Neural progenitor cell (in vitro differentiated cells): ENCODE data around the gene POLR3A. TPM values are rescaled to one million over a fixed set of nuclear protein-coding genes. Genes with fewer than 3 reads are reported as not detected.

ENCODE experiments used
- DNase-seq: peaks from one replicate; pipeline ENCODE4 v3.0.0-alpha.2; 2016; ENCODE audit warnings: low spot score
- H2AFZ ChIP-seq: fragments of 200-600 bp; sonication (generic); replicated peaks from 2 replicates; pipeline ENCODE4 v1.6.1; 2016; ENCODE audit warnings: antibody characterized with exemption
- H3F3A ChIP-seq: fragments of 200-600 bp; sonication (generic); 2 replicates; pipeline ENCODE4 v1.6.1; 2016; ENCODE audit warnings: antibody characterized with exemption, low read depth
- H3K27ac ChIP-seq: fragments of 200-600 bp; sonication (generic); 2 replicates; pipeline ENCODE4 v1.5.1; 2016; ENCODE audit warnings: mild to moderate bottlenecking
- H3K27me3 ChIP-seq: fragments of 200-600 bp; sonication (generic); 2 replicates; pipeline ENCODE4 v1.6.1; 2016; ENCODE audit warnings: mild to moderate bottlenecking, moderate library complexity
- H3K36me3 ChIP-seq: fragments of 200-600 bp; sonication (generic); 2 replicates; pipeline ENCODE4 v1.5.1; 2016
- H3K4me1 ChIP-seq: fragments of 200-600 bp; sonication (generic); 2 replicates; pipeline ENCODE4 v1.6.1; 2016; ENCODE audit warnings: mixed run types
- H3K4me2 ChIP-seq: fragments of 200-600 bp; sonication (generic); 2 replicates; pipeline ENCODE4 v1.6.1; 2016
- H3K4me3 ChIP-seq: fragments of 200-600 bp; sonication (generic); 2 replicates; pipeline ENCODE4 v1.5.1; 2016
- H3K79me2 ChIP-seq: fragments of 200-600 bp; sonication (generic); 2 replicates; pipeline ENCODE4 v1.6.1; 2016; ENCODE audit warnings: low read depth
- H3K9ac ChIP-seq: fragments of 200-600 bp; sonication (generic); 2 replicates; pipeline ENCODE4 v1.6.1; 2016
- H3K9me3 ChIP-seq: fragments of 200-600 bp; sonication (generic); 2 replicates; pipeline ENCODE4 v1.5.1; 2016; ENCODE audit warnings: low read depth
- H4K20me1 ChIP-seq: fragments of 200-600 bp; sonication (generic); 2 replicates; pipeline ENCODE4 v1.6.1; 2016; ENCODE audit warnings: low read depth
- H3K27ac Mint-ChIP-seq: 3 replicates; pipeline ENCODE4 v1.8.0; 2021; ENCODE audit warnings: mixed read lengths
- H3K27me3 Mint-ChIP-seq: 2 replicates; pipeline ENCODE4 v1.8.0; 2022; ENCODE audit warnings: low read depth, mild to moderate bottlenecking, inconsistent platforms, moderate library complexity, mixed read lengths; ENCODE audit not compliant: insufficient read depth
- H3K36me3 Mint-ChIP-seq: 3 replicates; pipeline ENCODE4 v1.8.0; 2021; ENCODE audit warnings: mixed read lengths
- H3K4me1 Mint-ChIP-seq: 3 replicates; pipeline ENCODE4 v1.8.0; 2021; ENCODE audit warnings: mixed read lengths
- H3K4me3 Mint-ChIP-seq: 3 replicates; pipeline ENCODE4 v1.8.0; 2021; ENCODE audit warnings: mild to moderate bottlenecking, moderate library complexity, mixed read lengths
- H3K9me3 Mint-ChIP-seq: 3 replicates; pipeline ENCODE4 v1.8.0; 2020; ENCODE audit warnings: mixed read lengths
- CTCF ChIP-seq: fragments of 200-600 bp; sonication (generic); IDR thresholded peaks from 2 replicates; pipeline ENCODE4 v1.5.1; 2017; ENCODE audit warnings: antibody characterized with exemption, mild to moderate bottlenecking
- EZH2 ChIP-seq: fragments of 200-600 bp; sonication (generic); IDR thresholded peaks from 2 replicates; pipeline ENCODE4 v1.6.1; 2017; ENCODE audit warnings: antibody characterized with exemption, mild to moderate bottlenecking, moderate library complexity
- EZH2phosphoT487 ChIP-seq: fragments of 200-600 bp; sonication (generic); IDR thresholded peaks from 2 replicates; pipeline ENCODE4 v1.6.1; 2017; ENCODE audit warnings: antibody characterized with exemption
- total RNA-seq: library from RNA; depleted of rRNA; stranded (reverse); fragments of >200 nt; gene quantifications from 2 replicates; pipeline ENCODE4 v1.2.3, GENCODE V29; 2015; ENCODE audit warnings: low replicate concordance

The POLR3A gene
- total RNA-seq, 1 donor from 2014 or later = 16.0 TPM

DNA sequence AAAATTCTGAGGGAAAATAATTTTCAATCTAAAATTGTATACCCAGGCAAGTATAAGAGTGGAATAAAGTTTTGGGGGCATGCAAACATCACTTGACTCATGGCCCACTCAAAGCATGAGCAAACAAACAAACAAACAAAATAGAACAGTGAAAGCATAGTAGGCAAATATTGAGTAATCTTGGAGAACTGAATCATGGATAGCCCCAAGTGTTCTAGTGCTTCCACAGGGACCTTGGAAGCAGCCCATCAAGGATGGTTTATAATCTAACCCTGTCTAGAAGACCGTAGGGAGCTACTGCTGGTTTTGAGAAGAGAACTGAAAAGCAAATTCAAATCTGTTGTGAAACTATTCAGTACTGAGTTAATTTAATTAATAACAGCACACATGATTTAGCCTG, 22.1 kb downstream of the POLR3A start:
- no peaks in the 10 kb centered on the region for H3K9me3 ChIP-seq
- H3K4me3 ChIP-seq = no peak overlapping the region
- peaks cover 27% of the 10 kb centered on the region for H3K36me3 Mint-ChIP-seq
- no peak for TF ChIP-seq EZH2
- TF ChIP-seq CTCF = no peak
- TF ChIP-seq EZH2phosphoT487 = no peak
- H4K20me1 ChIP-seq = no peaks in the 10 kb centered on the region
- H3K4me3 Mint-ChIP-seq = no peak overlapping the region
- no peaks in the 10 kb centered on the region for H3K36me3 ChIP-seq
- H3K27ac Mint-ChIP-seq = no peak overlapping the region
- no peaks in the 10 kb centered on the region for H3K4me1 ChIP-seq
- H2AFZ ChIP-seq = no peak overlapping the region
- H3K4me1 Mint-ChIP-seq = no peaks in the 10 kb centered on the region
- H3F3A ChIP-seq = no peaks in the 10 kb centered on the region
- DNase-seq = no peak
- H3K79me2 ChIP-seq = no peaks in the 10 kb centered on the region
- H3K9ac ChIP-seq = no peak overlapping the region
- no peak overlapping the region for H3K27ac ChIP-seq
- H3K27me3 Mint-ChIP-seq = no peaks in the 10 kb centered on the region
- H3K4me2 ChIP-seq = no peak overlapping the region
- no peaks in the 10 kb centered on the region for H3K9me3 Mint-ChIP-seq
- H3K27me3 ChIP-seq = no peaks in the 10 kb centered on the region

- TF ChIP-seq EZH2 = no peak
- no peak for TF ChIP-seq EZH2phosphoT487
- no peak for TF ChIP-seq CTCF
- H3K27me3 Mint-ChIP-seq = no peaks in the 10 kb centered on the region
- H3K36me3 Mint-ChIP-seq = peaks cover 34% of the 10 kb centered on the region
- no peaks in the 10 kb centered on the region for H3K9me3 Mint-ChIP-seq
- Histone ChIP-seq H3K4me1 (no peaks in the 10 kb centered on the region), H3K36me3 (peaks cover 4% of the 10 kb centered on the region), H3K4me3 (no peak overlapping the region), H3K9ac (no peak overlapping the region), H3K27ac (no peak overlapping the region), H4K20me1 (no peaks in the 10 kb centered on the region), H2AFZ (no peak overlapping the region), H3K79me2 (no peaks in the 10 kb centered on the region), H3F3A (no peaks in the 10 kb centered on the region), H3K27me3 (no peaks in the 10 kb centered on the region), H3K4me2 (no peak overlapping the region), H3K9me3 (no peaks in the 10 kb centered on the region)
- H3K27ac Mint-ChIP-seq = no peak overlapping the region
- DNase-seq = no peak
- no peak overlapping the region for H3K4me3 Mint-ChIP-seq
- H3K4me1 Mint-ChIP-seq = peaks cover 5% of the 10 kb centered on the region
Measured at GRCh38 chr10:78004215-78005026, 24.9 kb downstream of the POLR3A start.

DNA sequence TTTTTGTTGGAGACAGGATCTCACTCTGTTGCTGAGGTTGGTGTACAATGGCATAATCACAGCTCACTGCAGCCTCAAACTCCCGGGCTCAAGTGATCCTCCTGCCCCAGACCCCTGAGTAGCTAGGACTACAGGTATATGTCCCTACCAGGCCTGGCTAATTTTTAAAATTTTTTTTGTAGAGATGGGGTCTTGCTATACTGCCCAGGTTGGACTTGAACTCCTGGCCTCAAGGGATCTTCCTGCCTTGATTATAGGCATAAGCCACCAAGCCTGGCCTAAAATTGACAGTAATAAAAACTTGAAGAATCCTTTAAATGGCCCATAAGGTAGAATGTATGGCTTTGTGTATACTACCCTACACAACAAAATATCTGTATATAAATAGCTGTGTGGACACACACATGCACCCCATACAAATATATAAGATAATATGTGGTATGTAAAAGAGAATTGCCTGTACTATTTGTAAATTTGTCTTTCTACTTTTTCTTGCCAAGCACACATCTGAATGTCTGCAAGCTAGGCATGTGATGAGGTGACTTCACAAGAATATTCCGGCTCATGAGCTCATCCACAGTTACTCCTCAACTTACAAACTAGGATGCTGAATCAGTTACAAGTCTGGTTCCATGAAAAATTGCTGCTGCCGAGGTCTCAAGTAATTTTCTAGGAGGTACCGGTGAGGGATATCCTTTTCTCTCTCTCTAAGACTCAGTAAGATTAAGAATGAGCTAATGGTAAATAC, 26.6 kb downstream of the POLR3A start:
- Histone ChIP-seq H3K4me3 (no peak overlapping the region), H3K36me3 (peaks cover 10% of the 10 kb centered on the region), H3K9ac (no peak overlapping the region), H3K79me2 (no peaks in the 10 kb centered on the region), H4K20me1 (no peaks in the 10 kb centered on the region), H3K27me3 (no peaks in the 10 kb centered on the region), H3K27ac (no peak overlapping the region), H2AFZ (no peak overlapping the region), H3K4me2 (no peak overlapping the region), H3F3A (no peaks in the 10 kb centered on the region), H3K9me3 (no peaks in the 10 kb centered on the region), H3K4me1 (no peaks in the 10 kb centered on the region)
- Mint-ChIP-seq H3K9me3 (no peaks in the 10 kb centered on the region), H3K27me3 (no peaks in the 10 kb centered on the region), H3K27ac (no peak overlapping the region), H3K4me1 (peaks cover 5% of the 10 kb centered on the region), H3K36me3 (peaks cover 34% of the 10 kb centered on the region), H3K4me3 (no peak overlapping the region)
- no peak for TF ChIP-seq CTCF
- TF ChIP-seq EZH2 = no peak
- TF ChIP-seq EZH2phosphoT487 = no peak
- DNase-seq = no peak
